Esophagus squamous epithelium (tissue), 5 donors: ENCODE measurements around the gene RBBP8NL. TPM values are rescaled to one million over a fixed set of nuclear protein-coding genes. Genes with fewer than 3 reads are reported as not detected.

Source experiments
- DNase-seq: peaks from one replicate; lab custom pipeline; 2025; lab: John Stamatoyannopoulos, UW
- H3K27ac ChIP-seq, 4 donors: fragments of 200-600 bp; sonication (generic); one replicate each; pipeline ENCODE4 v1.5.1; 2016 to 2019; ENCODE audit warnings: mild to moderate bottlenecking in 1 of 4
- H3K27me3 ChIP-seq, 4 donors: fragments of 200-600 bp; sonication (generic); 1 replicate in 3 of 4; 2 replicates in 1 of 4; pipeline versions ENCODE4 v1.5.1 to v1.6.0; 2017 to 2021; ENCODE audit warnings: antibody characterized with exemption in 1 of 4
- H3K36me3 ChIP-seq, 3 donors: fragments of 200-600 bp; sonication (generic); one replicate each; pipeline ENCODE4 v1.5.1; 2016 to 2019
- H3K4me1 ChIP-seq, 3 donors: fragments of 200-600 bp; sonication (generic); one replicate each; pipeline ENCODE4 v1.5.1; 2017 to 2019
- H3K4me3 ChIP-seq, 4 donors: fragments of 200-600 bp; sonication (generic); 1 replicate in 3 of 4; 2 replicates in 1 of 4; pipeline ENCODE4 v1.5.1; 2016 to 2019; ENCODE audit warnings: mild to moderate bottlenecking in 2 of 4, moderate library complexity in 1 of 4
- H3K9me3 ChIP-seq, 3 donors: fragments of 200-600 bp; sonication (generic); one replicate each; pipeline ENCODE4 v1.5.1; 2016 to 2019
- POLR2A ChIP-seq, 4 donors: fragments of 450-650 bp; IDR thresholded peaks; one replicate each; pipeline ENCODE4 v1.6.1; 2017; ENCODE audit warnings: antibody characterized with exemption in 4 of 4, mild to moderate bottlenecking in 4 of 4, moderate library complexity in 3 of 4
- WGBS, 2 donors: methylation state at CpG; one replicate each; pipeline ENCODE4 v1.1.5; 2018; 5-methylcytosine and 5-hydroxymethylcytosine counted together
- intact Hi-C: fragments of 100-400 bp; cut with DNase I; formaldehyde crosslinking; loops from one replicate; pipeline ENCODE4 v1.15.0; 2022
- total RNA-seq, 4 donors: library from RNA; depleted of rRNA; stranded (reverse); fragments of >200 nt; gene quantifications; one replicate each; pipeline ENCODE4 v1.1.0, GENCODE V29; 2016
- TF ChIP-seq, protein P1 (sequence below), 6 experiments: fragments of 450-650 bp in 4 of 6; fragments of 200-600 bp in 2 of 6; sonication (generic) in 2 of 6; IDR thresholded peaks; one replicate each; pipeline ENCODE4 v1.5.1; 2016 to 2019; ENCODE audit warnings: antibody characterized with exemption in 6 of 6, mild to moderate bottlenecking in 4 of 6, moderate library complexity in 4 of 6
- donor health status: DM: yes; HTN: yes; CAD: no.

RBBP8NL gene
- total RNA-seq, 4 donors from 2014 or later: 1.1 to 6.2 (median 4.0) TPM

GRCh38 chr20:62381202-62381797 lies 46.0 kb downstream of the RBBP8NL start:
- WGBS, 2 donors: 31 to 45% methylated on average over 7 to 9 of the region's 16 CpGs
- peaks cover 32 to 88% (median 64%) of the 10 kb centered on the region in 3 donors for H3K4me1 ChIP-seq

GRCh38 chr20:62378215-62378614 lies 49.1 kb downstream of the RBBP8NL start:
- Histone ChIP-seq H3K36me3 (peaks cover 0 to 5% (median 0%) of the 10 kb centered on the region in 3 donors), H3K4me3 (peak overlapping the region in 3 of 4 donors; percentile 1 to 41 (median 17)), H3K4me1 (peaks cover 47 to 92% (median 72%) of the 10 kb centered on the region in 3 donors), H3K9me3 (no peaks in the 10 kb centered on the region), H3K27ac (peak overlapping the region; percentile 85 to 95 (median 91)), H3K27me3 (peaks cover 0 to 5% (median 0%) of the 10 kb centered on the region in 4 donors)
- DNase-seq: no peak
- 17% methylated on average over 6 of the region's 22 CpGs; no CpG with 5 or more reads in 1 of the 2 donors for WGBS, 2 donors
- TF ChIP-seq, protein P1, sequence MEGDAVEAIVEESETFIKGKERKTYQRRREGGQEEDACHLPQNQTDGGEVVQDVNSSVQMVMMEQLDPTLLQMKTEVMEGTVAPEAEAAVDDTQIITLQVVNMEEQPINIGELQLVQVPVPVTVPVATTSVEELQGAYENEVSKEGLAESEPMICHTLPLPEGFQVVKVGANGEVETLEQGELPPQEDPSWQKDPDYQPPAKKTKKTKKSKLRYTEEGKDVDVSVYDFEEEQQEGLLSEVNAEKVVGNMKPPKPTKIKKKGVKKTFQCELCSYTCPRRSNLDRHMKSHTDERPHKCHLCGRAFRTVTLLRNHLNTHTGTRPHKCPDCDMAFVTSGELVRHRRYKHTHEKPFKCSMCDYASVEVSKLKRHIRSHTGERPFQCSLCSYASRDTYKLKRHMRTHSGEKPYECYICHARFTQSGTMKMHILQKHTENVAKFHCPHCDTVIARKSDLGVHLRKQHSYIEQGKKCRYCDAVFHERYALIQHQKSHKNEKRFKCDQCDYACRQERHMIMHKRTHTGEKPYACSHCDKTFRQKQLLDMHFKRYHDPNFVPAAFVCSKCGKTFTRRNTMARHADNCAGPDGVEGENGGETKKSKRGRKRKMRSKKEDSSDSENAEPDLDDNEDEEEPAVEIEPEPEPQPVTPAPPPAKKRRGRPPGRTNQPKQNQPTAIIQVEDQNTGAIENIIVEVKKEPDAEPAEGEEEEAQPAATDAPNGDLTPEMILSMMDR (IDR thresholded peaks at IDR 0.05): no peak
- TF ChIP-seq POLR2A (IDR thresholded peaks at IDR 0.05): peak in 1 of 4 donors; percentile 26
- intact Hi-C loops: no loop called here

More at GRCh38 chr20:62381202-62381797, 46.0 kb downstream of the RBBP8NL start:
- Histone ChIP-seq H3K27me3 (no peaks in the 10 kb centered on the region), H3K27ac (peak overlapping the region; percentile 76 to 93 (median 85)), H3K9me3 (no peaks in the 10 kb centered on the region), H3K36me3 (peaks cover 0 to 5% (median 0%) of the 10 kb centered on the region in 3 donors), H3K4me3 (no peak overlapping the region)
- TF ChIP-seq POLR2A (IDR thresholded peaks at IDR 0.05): no peak
- TF ChIP-seq, protein P1 (IDR thresholded peaks at IDR 0.05): peak in 2 of 6 experiments; percentile 2 to 28
- DNase-seq: no peak
- intact Hi-C loops: loop anchor here (5.0 kb wide), 1 partner anchor 79 kb away; the partner anchor contains the start of gene ADRM1

GRCh38 chr20:62377615-62378178 lies 49.6 kb downstream of the RBBP8NL start:
- Histone ChIP-seq H3K27ac (peak overlapping the region; percentile 85 to 95 (median 91)), H3K36me3 (peaks cover 0 to 5% (median 0%) of the 10 kb centered on the region in 3 donors), H3K4me3 (peak overlapping the region in 3 of 4 donors; percentile 1 to 41 (median 17)), H3K4me1 (peaks cover 47 to 90% (median 72%) of the 10 kb centered on the region in 3 donors), H3K27me3 (peaks cover 0 to 6% (median 0%) of the 10 kb centered on the region in 4 donors), H3K9me3 (no peaks in the 10 kb centered on the region)
- no peak for TF ChIP-seq POLR2A (IDR thresholded peaks at IDR 0.05)
- TF ChIP-seq, protein P1 (IDR thresholded peaks at IDR 0.05): no peak
- intact Hi-C loops: no loop called here
- no CpG with 5 or more reads among the region's 15 CpGs for WGBS, 2 donors
- DNase-seq: no peak

- 51 to 55% methylated on average over 10 to 16 of the region's 17 CpGs for WGBS, 2 donors
- peaks cover 0 to 9% (median 0%) of the 10 kb centered on the region in 4 donors for H3K27me3 ChIP-seq
- peaks cover 0 to 2% (median 0%) of the 10 kb centered on the region in 3 donors for H3K36me3 ChIP-seq
- no peak for DNase-seq
- H3K27ac ChIP-seq: peak overlapping the region; percentile 85 to 95 (median 91)
- no peak overlapping the region for H3K4me3 ChIP-seq
- intact Hi-C loops: no loop called here
- TF ChIP-seq POLR2A (IDR thresholded peaks at IDR 0.05): no peak
- TF ChIP-seq, protein P1 (IDR thresholded peaks at IDR 0.05): no peak
- peaks cover 47 to 90% (median 68%) of the 10 kb centered on the region in 3 donors for H3K4me1 ChIP-seq
- no peaks in the 10 kb centered on the region for H3K9me3 ChIP-seq
These were observed 50.3 kb downstream of the RBBP8NL start for GRCh38 chr20:62377064-62377461.
